ENCODE data around the gene NAA40.

The NAA40 gene

GRCh38 chr11:63910675-63911074, 28.1 kb upstream of the NAA40 start:
- no peak for DNase-seq
- no peaks in the 10 kb centered on the region for H3K27me3 ChIP-seq
- no peak for TF ChIP-seq CTCF (IDR thresholded peaks at IDR 0.05; ENCODE audit: low read depth, low read length)
- no peaks in the 10 kb centered on the region for H3K9me3 ChIP-seq
- no peak overlapping the region for H3K4me3 ChIP-seq (ENCODE audit: low read depth, low read length)
- H3K4me1 ChIP-seq, result peaks cover 19% of the 10 kb centered on the region
- peaks cover 9% of the 10 kb centered on the region for H3K36me3 ChIP-seq

DNA sequence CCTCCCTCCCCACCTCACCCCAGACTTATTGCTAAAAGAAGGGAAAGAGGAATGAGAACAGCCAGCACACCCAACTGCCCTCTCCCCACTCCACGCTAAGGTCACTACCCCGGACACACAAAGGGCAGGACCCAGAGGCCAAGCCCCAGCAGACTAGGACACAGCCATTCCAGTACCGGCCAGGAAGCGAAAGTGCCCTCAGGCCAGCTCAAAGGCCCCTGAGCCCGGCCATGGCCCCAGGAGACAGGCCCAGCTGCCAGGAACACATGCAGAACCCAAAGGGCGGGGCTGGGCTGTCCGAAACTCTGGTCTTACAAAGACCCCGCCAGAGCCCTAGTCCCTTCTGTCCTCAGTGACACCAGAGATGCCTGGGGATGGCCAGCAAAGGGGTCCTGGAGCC, 27.4 kb upstream of the NAA40 start:
- Histone ChIP-seq H3K9me3 (no peaks in the 10 kb centered on the region), H3K36me3 (peaks cover 9% of the 10 kb centered on the region), H3K4me3 (ENCODE audit: low read depth, low read length) (no peak overlapping the region), H3K27me3 (no peaks in the 10 kb centered on the region), H3K4me1 (peaks cover 19% of the 10 kb centered on the region)
- TF ChIP-seq CTCF (IDR thresholded peaks at IDR 0.05; ENCODE audit: low read depth, low read length), result no peak
- peak; percentile 53 for DNase-seq

- H3K4me1 ChIP-seq, result peaks cover 19% of the 10 kb centered on the region
- H3K27me3 ChIP-seq, result no peaks in the 10 kb centered on the region
- H3K4me3 ChIP-seq (ENCODE audit: low read depth, low read length), result no peak overlapping the region
- peaks cover 9% of the 10 kb centered on the region for H3K36me3 ChIP-seq
- no peaks in the 10 kb centered on the region for H3K9me3 ChIP-seq
- no peak for DNase-seq
- no peak for TF ChIP-seq CTCF (IDR thresholded peaks at IDR 0.05; ENCODE audit: low read depth, low read length)
Observed at GRCh38 chr11:63911876-63912275, 26.9 kb upstream of the NAA40 start.

DNA sequence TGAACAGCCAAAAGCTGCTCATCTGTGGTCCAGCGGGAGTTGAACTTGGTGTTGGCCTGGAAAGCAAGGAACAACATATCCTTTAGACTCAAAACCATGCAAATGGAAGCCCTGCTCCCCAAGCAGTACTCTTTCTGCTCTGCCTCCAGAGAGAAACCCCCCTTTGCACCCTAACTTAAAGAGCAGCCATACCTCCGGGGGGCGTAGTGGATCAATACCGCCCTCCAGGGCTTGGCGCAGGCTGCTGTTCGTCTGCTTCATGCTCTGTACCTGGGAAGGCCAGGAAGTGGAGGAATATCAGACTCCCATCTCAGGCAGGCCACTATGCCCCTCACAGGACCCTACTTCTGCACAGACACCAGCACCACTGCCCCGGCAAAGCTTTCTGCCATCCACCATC, 26.1 kb upstream of the NAA40 start:
- no peaks in the 10 kb centered on the region for H3K27me3 ChIP-seq
- H3K36me3 ChIP-seq, result peaks cover 9% of the 10 kb centered on the region
- no peak for TF ChIP-seq CTCF (IDR thresholded peaks at IDR 0.05; ENCODE audit: low read depth, low read length)
- H3K4me1 ChIP-seq, result peaks cover 17% of the 10 kb centered on the region
- DNase-seq, result no peak
- H3K9me3 ChIP-seq, result no peaks in the 10 kb centered on the region
- no peak overlapping the region for H3K4me3 ChIP-seq (ENCODE audit: low read depth, low read length)

- H3K36me3 ChIP-seq, result peaks cover 9% of the 10 kb centered on the region
- no peak overlapping the region for H3K4me3 ChIP-seq (ENCODE audit: low read depth, low read length)
- DNase-seq, result no peak
- no peak for TF ChIP-seq CTCF (IDR thresholded peaks at IDR 0.05; ENCODE audit: low read depth, low read length)
- H3K4me1 ChIP-seq, result peaks cover 16% of the 10 kb centered on the region
- H3K27me3 ChIP-seq, result no peaks in the 10 kb centered on the region
- no peaks in the 10 kb centered on the region for H3K9me3 ChIP-seq
Observed at GRCh38 chr11:63913866-63914830, 24.7 kb upstream of the NAA40 start.

Data from BE2C (cell line).